ENCODE results near the gene FBN2. TPM values are rescaled to one million over a fixed set of nuclear protein-coding genes. Genes with fewer than 3 reads are reported as not detected.

FBN2 gene
- total RNA-seq: not detected

DNA sequence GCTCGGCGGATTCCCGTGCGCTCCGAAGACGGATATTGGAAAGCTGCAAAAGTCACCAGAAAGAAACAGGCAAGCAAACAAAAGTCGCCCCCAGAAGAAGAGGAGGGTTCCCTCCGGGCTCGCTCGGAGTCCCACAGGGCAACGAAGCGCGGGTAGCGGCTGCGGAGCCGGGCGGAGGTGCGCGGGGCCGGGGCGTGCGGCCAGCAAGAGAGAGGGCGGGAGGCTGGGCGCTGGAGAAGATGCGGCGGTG lies at the start of gene FBN2:
Gene FBN2, minus strand, starts transcription at position 246 of the 250 bp plus-strand sequence. CDS start 642 bp downstream, outside the sequence.
- no peak for DNase-seq
- H3K9me3 Mint-ChIP-seq: no peaks in the 10 kb centered on the region
- H3K27ac Mint-ChIP-seq: no peak within 1 kb of the TSS
- H3K27me3 Mint-ChIP-seq: peaks cover 55% of the 10 kb centered on the region
- no peaks in the 10 kb centered on the region for H3K36me3 Mint-ChIP-seq
- H3K4me3 Mint-ChIP-seq: no peak within 1 kb of the TSS
- H3K4me1 Mint-ChIP-seq: peaks cover 4% of the 10 kb centered on the region

DNA sequence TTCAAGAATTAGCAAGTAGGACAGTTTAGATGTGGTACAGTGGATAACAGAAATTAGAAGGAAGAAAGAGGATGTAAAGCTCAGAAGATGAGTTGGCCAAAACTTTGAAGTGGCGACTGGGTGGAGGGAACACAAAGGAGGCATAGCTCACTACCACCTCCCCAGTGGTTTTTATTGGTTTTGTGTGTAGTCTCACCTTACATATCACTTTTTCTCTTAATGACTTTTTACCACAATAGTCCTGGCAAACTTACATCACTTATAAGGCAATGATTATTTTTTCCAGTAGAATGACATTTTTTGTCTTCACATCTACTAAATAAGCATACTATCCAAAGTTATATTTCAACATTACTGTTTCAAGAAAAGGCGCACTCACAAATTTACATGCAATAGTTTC lies 49.2 kb upstream of the FBN2 start:
- no peak for DNase-seq
- Mint-ChIP-seq H3K36me3 (no peaks in the 10 kb centered on the region), H3K4me1 (no peaks in the 10 kb centered on the region), H3K9me3 (peaks cover 3% of the 10 kb centered on the region), H3K4me3 (no peak overlapping the region), H3K27me3 (no peaks in the 10 kb centered on the region), H3K27ac (no peak overlapping the region)

- Mint-ChIP-seq H3K27ac (no peak overlapping the region), H3K4me1 (no peaks in the 10 kb centered on the region), H3K36me3 (no peaks in the 10 kb centered on the region), H3K4me3 (no peak overlapping the region), H3K9me3 (peaks cover 3% of the 10 kb centered on the region), H3K27me3 (no peaks in the 10 kb centered on the region)
- no peak for DNase-seq
Observed at GRCh38 chr5:128586848-128587247, 48.8 kb upstream of the FBN2 start.

DNA sequence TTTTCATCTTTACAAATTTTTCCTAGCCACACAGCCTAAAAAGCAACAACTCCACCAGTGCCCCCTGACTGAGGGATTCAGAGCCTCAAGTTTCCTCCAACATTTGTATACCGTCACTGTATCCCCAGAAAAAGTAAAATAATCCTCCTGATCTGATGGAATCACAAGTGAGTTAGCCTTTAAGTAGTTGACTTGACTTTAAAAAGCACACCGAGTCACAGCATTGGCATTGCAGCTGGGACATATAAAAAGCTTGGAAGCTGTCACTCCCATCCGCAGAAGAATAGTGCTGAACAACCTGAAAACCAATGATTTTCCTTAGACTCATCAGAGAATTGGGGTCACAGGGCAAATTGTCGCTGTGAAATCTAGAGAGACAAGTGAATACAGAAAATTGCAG lies 41.6 kb upstream of the FBN2 start:
- Mint-ChIP-seq H3K4me3 (no peak overlapping the region), H3K27ac (no peak overlapping the region)
- no peak for DNase-seq

DNA sequence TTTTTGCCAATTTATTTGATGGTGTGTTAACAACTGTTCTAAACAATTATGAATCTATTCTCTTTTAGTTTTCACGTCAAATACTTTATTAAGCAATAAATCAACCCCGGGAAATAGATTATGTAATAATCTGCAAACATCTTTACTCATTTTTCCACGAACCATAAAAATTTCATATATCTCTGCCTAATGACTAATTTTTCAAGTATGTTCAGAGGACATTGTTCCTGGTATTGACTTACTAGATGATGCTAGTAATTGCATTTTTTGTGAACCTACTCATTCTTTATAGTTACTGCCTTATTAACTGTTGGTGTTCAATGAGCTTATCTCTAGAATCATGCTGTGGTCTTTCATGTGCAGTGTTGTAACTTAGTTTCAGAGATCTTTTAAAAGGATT lies 41.0 kb upstream of the FBN2 start:
- Mint-ChIP-seq H3K9me3 (peaks cover 6% of the 10 kb centered on the region), H3K27me3 (no peaks in the 10 kb centered on the region), H3K27ac (no peak overlapping the region), H3K4me1 (no peaks in the 10 kb centered on the region), H3K4me3 (no peak overlapping the region), H3K36me3 (no peaks in the 10 kb centered on the region)
- no peak for DNase-seq

More for the DNA sequence above, 41.6 kb upstream of the FBN2 start:
- Mint-ChIP-seq H3K4me1 (no peaks in the 10 kb centered on the region), H3K36me3 (no peaks in the 10 kb centered on the region), H3K27me3 (no peaks in the 10 kb centered on the region), H3K9me3 (peaks cover 6% of the 10 kb centered on the region)

DNA sequence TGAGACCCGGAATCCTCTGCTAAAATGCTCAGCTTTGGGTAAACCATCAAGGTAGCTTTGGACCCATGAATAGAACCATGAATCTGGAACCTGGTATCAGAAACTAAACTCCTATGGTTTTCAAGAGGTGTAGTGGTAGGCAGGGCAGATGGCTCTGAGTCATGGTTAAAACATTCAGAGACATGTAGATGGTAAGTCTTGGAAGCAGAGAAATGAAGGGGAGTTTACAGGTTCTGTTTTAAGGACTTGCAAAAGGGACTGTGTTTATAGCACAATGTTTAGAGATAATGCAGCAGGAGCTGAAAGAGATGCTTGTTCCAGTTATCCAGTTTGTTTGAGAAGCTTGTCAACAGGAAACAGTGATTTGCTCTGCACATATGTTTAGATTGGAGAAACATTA lies 36.0 kb upstream of the FBN2 start:
- Mint-ChIP-seq H3K36me3 (no peaks in the 10 kb centered on the region), H3K9me3 (peaks cover 3% of the 10 kb centered on the region), H3K27me3 (no peaks in the 10 kb centered on the region), H3K4me3 (no peak overlapping the region), H3K27ac (no peak overlapping the region), H3K4me1 (no peaks in the 10 kb centered on the region)
- no peak for DNase-seq

DNA sequence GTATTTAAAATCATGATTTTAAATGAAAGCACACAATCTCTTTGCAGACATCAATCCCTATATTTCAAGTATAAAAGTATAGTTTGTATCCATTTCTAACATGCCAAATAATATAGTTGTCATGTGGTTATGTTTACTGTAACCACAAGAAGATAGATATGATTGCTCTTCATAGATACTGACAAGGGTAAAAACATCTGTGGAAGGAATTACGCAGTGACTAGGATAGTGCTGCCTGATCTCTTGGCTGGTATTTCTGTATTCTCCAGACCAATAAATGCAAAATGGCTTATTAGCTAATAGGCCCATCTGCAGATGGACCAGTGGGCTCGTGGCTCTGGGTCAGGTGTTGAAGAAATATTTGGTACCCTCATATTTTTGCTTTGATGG lies 34.9 kb upstream of the FBN2 start:
- H3K27me3 Mint-ChIP-seq: no peaks in the 10 kb centered on the region
- no peak for DNase-seq
- no peaks in the 10 kb centered on the region for H3K4me1 Mint-ChIP-seq
- H3K9me3 Mint-ChIP-seq: peaks cover 3% of the 10 kb centered on the region
- H3K27ac Mint-ChIP-seq: no peak overlapping the region
- H3K4me3 Mint-ChIP-seq: no peak overlapping the region
- no peaks in the 10 kb centered on the region for H3K36me3 Mint-ChIP-seq

GRCh38 chr5:128572051-128572929 lies 34.2 kb upstream of the FBN2 start:
- H3K9me3 Mint-ChIP-seq: peaks cover 3% of the 10 kb centered on the region
- H3K4me1 Mint-ChIP-seq: no peaks in the 10 kb centered on the region
- H3K27me3 Mint-ChIP-seq: no peaks in the 10 kb centered on the region

DNA sequence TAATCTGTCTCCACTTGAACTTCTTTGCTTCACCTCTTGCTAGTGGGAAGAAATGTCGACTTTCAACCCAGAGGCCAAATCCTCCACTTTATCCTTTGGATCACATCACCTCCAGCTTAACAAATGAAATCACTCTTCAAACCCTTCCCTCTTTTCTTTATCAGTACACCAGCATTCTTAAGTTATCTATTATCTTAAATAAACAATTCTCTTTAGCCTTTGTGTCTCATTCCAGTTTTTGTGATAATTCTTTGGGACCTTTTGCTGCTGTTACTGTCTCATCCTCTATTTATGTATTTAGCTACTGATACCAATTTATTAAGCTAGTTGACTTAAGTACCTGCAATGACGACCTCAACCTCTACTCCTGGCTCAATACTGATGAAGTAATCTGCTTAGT lies 28.1 kb upstream of the FBN2 start:
- Mint-ChIP-seq H3K36me3 (no peaks in the 10 kb centered on the region), H3K27ac (no peak overlapping the region), H3K4me3 (no peak overlapping the region), H3K4me1 (no peaks in the 10 kb centered on the region), H3K27me3 (no peaks in the 10 kb centered on the region), H3K9me3 (peaks cover 2% of the 10 kb centered on the region)
- no peak for DNase-seq

More at GRCh38 chr5:128572051-128572929, 34.2 kb upstream of the FBN2 start:
- no peak for DNase-seq
- Mint-ChIP-seq H3K36me3 (no peaks in the 10 kb centered on the region), H3K4me3 (no peak overlapping the region), H3K27ac (no peak overlapping the region)

- no peaks in the 10 kb centered on the region for H3K27me3 Mint-ChIP-seq
Observed at GRCh38 chr5:128559300-128560297, 21.6 kb upstream of the FBN2 start.

DNA sequence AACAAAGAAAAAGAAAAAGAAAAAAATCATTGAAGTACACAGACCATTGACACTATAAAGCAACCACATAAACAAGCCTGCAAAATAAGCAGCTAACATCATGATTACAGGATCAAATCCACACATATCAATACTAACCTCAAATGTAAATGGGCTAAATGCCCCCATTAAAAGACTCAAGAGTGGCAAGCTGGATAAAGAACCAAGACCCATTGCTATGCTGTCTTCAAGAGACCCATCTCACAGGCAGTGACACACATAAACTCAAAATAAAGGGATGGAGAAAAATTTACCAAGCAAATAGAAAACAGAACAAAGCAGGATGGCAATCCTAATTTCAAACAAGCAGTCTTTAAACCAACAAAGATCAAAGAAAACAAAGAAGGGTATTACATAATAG lies 15.7 kb upstream of the FBN2 start:
- no peaks in the 10 kb centered on the region for H3K4me1 Mint-ChIP-seq
- H3K36me3 Mint-ChIP-seq: no peaks in the 10 kb centered on the region
- H3K9me3 Mint-ChIP-seq: peaks cover 19% of the 10 kb centered on the region

More at GRCh38 chr5:128559300-128560297, 21.6 kb upstream of the FBN2 start:
- Mint-ChIP-seq H3K4me1 (no peaks in the 10 kb centered on the region), H3K9me3 (peaks cover 5% of the 10 kb centered on the region), H3K27ac (no peak overlapping the region), H3K36me3 (no peaks in the 10 kb centered on the region), H3K4me3 (no peak overlapping the region)
- no peak for DNase-seq

DNA sequence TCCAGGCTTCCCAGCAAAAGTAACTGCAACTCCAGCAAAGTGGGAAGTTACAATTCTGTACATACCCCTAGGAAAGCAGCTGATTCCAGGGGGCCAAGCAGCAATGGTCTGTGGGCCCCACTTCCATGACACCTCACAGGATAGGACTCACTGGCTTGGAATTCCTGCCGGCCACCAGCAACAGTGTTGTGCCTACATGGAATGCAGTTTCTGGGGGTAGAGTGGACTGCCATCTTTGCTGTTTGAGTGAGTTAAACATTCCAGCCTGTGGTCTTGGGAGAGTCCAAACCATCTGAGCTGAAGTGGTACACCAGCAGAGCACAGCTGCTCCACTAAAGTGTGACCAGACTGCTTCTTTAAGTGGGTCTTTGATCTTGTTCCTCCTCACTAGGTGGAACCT lies 13.4 kb upstream of the FBN2 start:
- Mint-ChIP-seq H3K36me3 (no peaks in the 10 kb centered on the region), H3K9me3 (peaks cover 14% of the 10 kb centered on the region), H3K4me1 (no peaks in the 10 kb centered on the region), H3K4me3 (no peak overlapping the region), H3K27me3 (no peaks in the 10 kb centered on the region), H3K27ac (no peak overlapping the region)
- DNase-seq: no peak

More for the DNA sequence above, 15.7 kb upstream of the FBN2 start:
- no peak for DNase-seq
- Mint-ChIP-seq H3K27me3 (no peaks in the 10 kb centered on the region), H3K27ac (no peak overlapping the region), H3K4me3 (no peak overlapping the region)

- peaks cover 16% of the 10 kb centered on the region for H3K9me3 Mint-ChIP-seq
- no peaks in the 10 kb centered on the region for H3K27me3 Mint-ChIP-seq
- no peaks in the 10 kb centered on the region for H3K36me3 Mint-ChIP-seq
- no peaks in the 10 kb centered on the region for H3K4me1 Mint-ChIP-seq
- H3K27ac Mint-ChIP-seq: no peak overlapping the region
- no peak overlapping the region for H3K4me3 Mint-ChIP-seq
- DNase-seq: no peak
Observed at GRCh38 chr5:128549496-128549895, 11.5 kb upstream of the FBN2 start.

DNA sequence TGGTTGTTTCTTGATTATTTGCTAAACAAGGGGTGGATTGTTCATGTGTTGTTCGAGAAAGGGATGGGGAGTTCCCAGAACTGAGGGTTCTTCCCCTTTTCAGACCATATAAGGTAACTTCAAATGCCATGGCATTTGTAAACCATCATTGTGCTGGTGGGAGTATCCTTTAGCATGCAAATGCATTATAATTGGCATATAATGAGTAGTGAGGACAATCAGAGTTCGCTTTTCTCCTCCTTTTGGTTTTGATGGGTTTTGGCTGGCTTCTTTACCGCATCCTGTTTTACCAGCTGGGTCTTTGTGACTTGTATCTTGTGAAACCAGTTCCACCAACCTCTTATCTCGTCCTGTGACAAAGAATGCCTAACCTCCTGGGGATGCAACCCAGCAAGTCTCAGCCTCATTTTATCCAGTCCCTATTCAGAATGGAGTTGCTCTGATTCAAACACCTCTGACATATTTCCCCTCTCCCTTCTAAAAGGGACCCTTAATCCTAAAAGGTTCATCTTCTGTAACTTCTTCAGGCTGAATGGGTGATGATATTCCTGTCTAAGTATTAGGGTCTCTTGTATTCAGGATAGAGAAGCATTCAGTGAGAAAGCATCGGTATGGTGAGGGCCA lies 8.7 kb upstream of the FBN2 start:
- no peaks in the 10 kb centered on the region for H3K4me1 Mint-ChIP-seq
- DNase-seq: no peak
- H3K9me3 Mint-ChIP-seq: peaks cover 8% of the 10 kb centered on the region
- H3K27ac Mint-ChIP-seq: no peak overlapping the region
- H3K27me3 Mint-ChIP-seq: no peaks in the 10 kb centered on the region
- H3K36me3 Mint-ChIP-seq: no peaks in the 10 kb centered on the region
- no peak overlapping the region for H3K4me3 Mint-ChIP-seq

GRCh38 chr5:128541385-128541784 lies 3.3 kb upstream of the FBN2 start:
- H3K36me3 Mint-ChIP-seq: no peaks in the 10 kb centered on the region
- H3K27me3 Mint-ChIP-seq: peaks cover 38% of the 10 kb centered on the region
- no peak overlapping the region for H3K4me3 Mint-ChIP-seq
- peaks cover under 1% of the 10 kb centered on the region for H3K4me1 Mint-ChIP-seq
- no peak for DNase-seq
- H3K9me3 Mint-ChIP-seq: peaks cover 8% of the 10 kb centered on the region
- no peak overlapping the region for H3K27ac Mint-ChIP-seq

Data from activated naive CD8-positive, alpha-beta T cell treated with anti-CD3 and anti-CD28 coated beads for 36 hours (primary cell).